GM18499 (cell line): ENCODE results near the gene SMIM7.

Experiments
- ATAC-seq: cut with Tn5 transposase; IDR thresholded peaks from one replicate; pipeline ENCODE4 v1.9.1; 2021; ENCODE audit warnings: moderate number of reproducible peaks; ENCODE audit not compliant: insufficient read depth, unreplicated experiment

Gene SMIM7

DNA sequence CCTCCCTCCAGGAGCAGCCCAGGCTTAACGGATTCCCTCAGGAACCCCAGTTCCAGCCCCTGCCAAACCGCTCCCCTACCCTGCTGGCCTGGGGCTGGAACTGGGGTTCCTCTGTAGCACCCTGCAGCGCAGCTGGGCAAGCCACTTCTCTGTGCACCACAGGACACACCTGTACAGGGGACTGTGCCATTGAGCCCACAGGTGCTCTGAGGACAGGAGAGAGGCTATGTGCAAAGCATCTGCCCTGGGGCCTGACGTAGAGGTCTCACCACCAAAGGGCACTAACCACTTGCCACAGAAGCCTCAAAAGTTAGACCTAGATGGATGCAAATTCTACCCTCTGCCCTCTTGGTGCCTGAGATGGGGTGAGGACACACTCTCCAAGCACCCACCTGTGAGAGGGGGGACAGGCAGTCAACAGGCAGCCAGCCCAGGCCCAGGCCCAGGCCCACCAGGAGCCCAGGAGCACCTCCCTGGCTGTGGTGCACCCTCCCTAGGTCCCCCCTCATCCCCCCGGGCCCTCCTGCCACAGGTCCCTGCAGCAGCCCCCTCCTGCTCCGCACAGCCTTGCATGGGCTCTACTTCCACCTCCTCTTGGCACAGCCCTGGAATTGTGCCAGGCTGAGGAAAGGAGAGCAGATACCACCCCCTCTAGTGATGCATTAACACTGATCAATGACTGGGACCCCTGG is 60.1 kb downstream of the SMIM7 start:
- no peak for ATAC-seq

DNA sequence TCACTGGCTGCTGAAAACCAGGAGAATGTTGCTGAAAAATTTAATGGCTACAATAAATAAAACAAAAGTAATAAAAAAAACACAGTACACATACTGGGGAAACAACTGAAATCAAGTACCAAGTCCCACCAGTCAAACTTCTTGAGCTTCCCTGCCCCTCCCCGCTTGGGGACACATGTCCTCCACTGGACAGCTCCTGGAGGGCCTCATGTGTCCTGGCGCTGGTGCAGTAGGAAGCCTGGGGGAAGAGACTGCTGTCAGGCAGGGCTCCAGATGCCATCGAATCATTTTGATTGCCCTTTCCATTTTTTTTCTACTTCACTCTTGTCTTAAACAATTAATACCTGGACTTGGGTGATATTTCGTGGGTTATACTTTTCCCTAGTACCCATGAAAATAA is 61.1 kb downstream of the SMIM7 start:
- ATAC-seq: no peak

DNA sequence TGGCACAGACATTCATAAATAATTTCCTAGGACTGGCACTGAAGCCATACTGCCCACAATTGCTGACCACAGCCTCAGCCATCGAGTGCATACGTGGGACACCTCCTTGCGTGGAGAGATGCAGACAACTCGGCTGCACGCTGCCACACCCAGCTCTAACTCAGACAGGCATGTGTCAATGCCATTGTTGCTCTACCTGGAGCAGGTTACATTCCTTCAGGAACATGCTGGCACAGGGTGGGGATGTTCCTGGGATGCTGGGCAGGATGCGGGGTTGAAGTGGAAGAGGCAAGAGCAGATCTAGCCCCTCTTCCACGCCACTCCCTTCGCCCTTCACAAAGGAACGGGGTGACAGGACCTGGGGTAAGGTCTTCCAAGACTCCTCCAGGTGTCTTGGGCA is 63.5 kb downstream of the SMIM7 start:
- ATAC-seq: no peak
